OCI-LY1 (cell line): ENCODE data around the gene GPR108.

Experiments used
- H2AFZ ChIP-seq: fragments of 200-600 bp; sonication (generic), shearing (Covaris generic); 2 replicates; pipeline ENCODE4 v1.6.0; 2014; ENCODE audit warnings: antibody characterized with exemption, mild to moderate bottlenecking, low read length
- H3F3A ChIP-seq: fragments of 200-600 bp; sonication (generic), shearing (Covaris generic); 2 replicates; pipeline ENCODE4 v1.6.0; 2014; ENCODE audit warnings: mild to moderate bottlenecking, antibody characterized with exemption, low read length, moderate library complexity; ENCODE audit not compliant: insufficient read depth
- H3K27ac ChIP-seq: fragments of 200-600 bp; sonication (generic); 2 replicates; pipeline ENCODE4 v1.5.1; 2014; ENCODE audit warnings: low read length, mixed run types, mild to moderate bottlenecking, low read depth; ENCODE audit not compliant: poor library complexity, severe bottlenecking
- H3K27me3 ChIP-seq: fragments of 200-600 bp; sonication (generic); 2 replicates; pipeline ENCODE4 v1.6.0; 2014; ENCODE audit warnings: antibody characterized with exemption, mild to moderate bottlenecking, low read length, moderate library complexity; ENCODE audit not compliant: insufficient read depth
- H3K36me3 ChIP-seq: fragments of 200-600 bp; sonication (generic); 2 replicates; pipeline ENCODE4 v1.6.1; 2014; ENCODE audit warnings: mild to moderate bottlenecking, antibody characterized with exemption, low read length, moderate library complexity, mixed read lengths; ENCODE audit not compliant: insufficient read depth
- H3K4me1 ChIP-seq: fragments of 200-600 bp; sonication (generic); 2 replicates; pipeline ENCODE4 v1.5.1; 2014; ENCODE audit warnings: mild to moderate bottlenecking, low read length, moderate library complexity; ENCODE audit not compliant: insufficient read depth, severe bottlenecking
- H3K4me2 ChIP-seq: fragments of 200-600 bp; sonication (generic), shearing (Covaris generic); 2 replicates; pipeline ENCODE4 v1.6.1; 2014; ENCODE audit warnings: low read length
- H3K4me3 ChIP-seq: fragments of 200-600 bp; sonication (generic); 2 replicates; pipeline ENCODE4 v1.5.1; 2014; ENCODE audit warnings: low read length, low read depth, mild to moderate bottlenecking, mixed read lengths; ENCODE audit not compliant: poor library complexity, severe bottlenecking
- H3K79me2 ChIP-seq: fragments of 200-600 bp; shearing (Covaris generic); 2 replicates; pipeline ENCODE4 v1.6.1; 2016; ENCODE audit warnings: mixed run types, low read length, mixed read lengths; ENCODE audit not compliant: insufficient read depth
- H3K9ac ChIP-seq: fragments of 200-600 bp; sonication (generic), shearing (Covaris generic); 2 replicates; pipeline ENCODE4 v1.6.1; 2014; ENCODE audit warnings: mild to moderate bottlenecking, low read length, mixed read lengths
- H3K9me2 ChIP-seq: fragments of 200-600 bp; sonication (generic), shearing (Covaris generic); 2 replicates; pipeline ENCODE4 v1.6.1; 2014; ENCODE audit warnings: low read depth, mild to moderate bottlenecking, low read length, mixed read lengths
- H3K9me3 ChIP-seq: fragments of 200-600 bp; shearing (Covaris generic); 2 replicates; pipeline ENCODE4 v1.6.1; 2014; ENCODE audit warnings: low read length, mixed read lengths
- H4K20me1 ChIP-seq: fragments of 200-600 bp; sonication (generic), shearing (Covaris generic); 2 replicates; pipeline ENCODE4 v1.6.0; 2016; ENCODE audit warnings: mild to moderate bottlenecking, low read length; ENCODE audit not compliant: insufficient read depth
- CTCF ChIP-seq: fragments of 200-600 bp; sonication (generic), shearing (Covaris generic); IDR thresholded peaks from 2 replicates; pipeline ENCODE4 v1.5.1; 2017; ENCODE audit warnings: mild to moderate bottlenecking, antibody characterized with exemption, low read length, moderate library complexity, mixed read lengths
- EZH2 ChIP-seq: fragments of 200-600 bp; sonication (generic), shearing (Covaris generic); IDR thresholded peaks from 2 replicates; pipeline ENCODE4 v1.8.0; 2017; ENCODE audit warnings: borderline replicate concordance, mixed run types, mild to moderate bottlenecking, antibody characterized with exemption, low read length, moderate library complexity, mixed read lengths

GPR108 gene

GRCh38 chr19:6683971-6684370 lies 53.4 kb downstream of the GPR108 start:
- Histone ChIP-seq H3K36me3 (no peaks in the 10 kb centered on the region), H3K4me1 (no peaks in the 10 kb centered on the region), H3K9ac (no peak overlapping the region), H3K9me3 (no peaks in the 10 kb centered on the region), H3K27me3 (peaks cover 9% of the 10 kb centered on the region; the same call in 1 of the 2 replicates), H2AFZ (no peak overlapping the region), H3K4me3 (no peak overlapping the region), H3K79me2 (no peaks in the 10 kb centered on the region), H4K20me1 (no peaks in the 10 kb centered on the region), H3K27ac (no peak overlapping the region), H3K4me2 (no peak overlapping the region), H3K9me2 (no peaks in the 10 kb centered on the region), H3F3A (no peaks in the 10 kb centered on the region)
- TF ChIP-seq CTCF (no peak), EZH2 (no peak)

- Histone ChIP-seq H3K9ac (no peak overlapping the region), H4K20me1 (no peaks in the 10 kb centered on the region), H3K9me2 (no peaks in the 10 kb centered on the region), H3K9me3 (no peaks in the 10 kb centered on the region), H3K4me2 (no peak overlapping the region), H3K27ac (no peak overlapping the region), H2AFZ (no peak overlapping the region), H3K4me3 (no peak overlapping the region), H3K27me3 (peaks cover 9% of the 10 kb centered on the region; the same call in 1 of the 2 replicates), H3K36me3 (no peaks in the 10 kb centered on the region), H3K79me2 (no peaks in the 10 kb centered on the region), H3F3A (no peaks in the 10 kb centered on the region), H3K4me1 (no peaks in the 10 kb centered on the region)
- TF ChIP-seq EZH2 (no peak), CTCF (no peak)
These were observed 54.7 kb downstream of the GPR108 start for GRCh38 chr19:6682607-6683128.

- H3K4me2 ChIP-seq: no peak overlapping the region
- no peaks in the 10 kb centered on the region for H3F3A ChIP-seq
- H2AFZ ChIP-seq: no peak overlapping the region
- H3K4me3 ChIP-seq: no peak overlapping the region
- no peaks in the 10 kb centered on the region for H3K9me3 ChIP-seq
- TF ChIP-seq EZH2 (no peak), CTCF (no peak)
- no peaks in the 10 kb centered on the region for H3K79me2 ChIP-seq
- no peaks in the 10 kb centered on the region for H3K9me2 ChIP-seq
- H3K9ac ChIP-seq: no peak overlapping the region
- H3K27ac ChIP-seq: no peak overlapping the region
- peaks cover 8% of the 10 kb centered on the region; the same call in 1 of the 2 replicates for H3K27me3 ChIP-seq
- H3K36me3 ChIP-seq: no peaks in the 10 kb centered on the region
- H4K20me1 ChIP-seq: no peaks in the 10 kb centered on the region
- H3K4me1 ChIP-seq: peaks cover under 1% of the 10 kb centered on the region
These were observed 57.2 kb downstream of the GPR108 start for GRCh38 chr19:6680141-6680540.
